ENCODE measurements around the gene ID4.
"Not testable (repeated sequence)": the region's sequence is repeated elsewhere in the genome, so short reads cannot be mapped to it uniquely, and the experiment has no call there.

ID4 gene

DNA sequence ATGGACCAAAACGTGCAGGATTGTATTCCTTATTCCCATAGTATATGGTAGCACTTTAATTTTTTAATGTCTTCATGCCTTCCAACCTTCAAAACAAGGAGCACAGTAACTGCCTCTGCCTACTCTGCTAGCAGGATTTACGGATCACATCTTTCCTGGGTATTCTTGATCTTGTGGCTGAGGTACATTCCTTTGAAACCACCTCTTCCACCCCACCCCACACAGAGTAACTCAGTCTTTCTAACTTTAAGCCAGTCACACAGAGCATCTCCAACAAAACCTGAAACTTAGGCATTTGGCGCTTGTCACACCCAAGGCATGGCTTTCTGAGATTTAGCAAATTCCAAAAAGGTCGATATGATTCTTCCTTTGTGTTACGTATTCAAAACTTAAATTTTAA is 2.3 kb upstream of the ID4 start:
- no peak for DNase-seq

DNA sequence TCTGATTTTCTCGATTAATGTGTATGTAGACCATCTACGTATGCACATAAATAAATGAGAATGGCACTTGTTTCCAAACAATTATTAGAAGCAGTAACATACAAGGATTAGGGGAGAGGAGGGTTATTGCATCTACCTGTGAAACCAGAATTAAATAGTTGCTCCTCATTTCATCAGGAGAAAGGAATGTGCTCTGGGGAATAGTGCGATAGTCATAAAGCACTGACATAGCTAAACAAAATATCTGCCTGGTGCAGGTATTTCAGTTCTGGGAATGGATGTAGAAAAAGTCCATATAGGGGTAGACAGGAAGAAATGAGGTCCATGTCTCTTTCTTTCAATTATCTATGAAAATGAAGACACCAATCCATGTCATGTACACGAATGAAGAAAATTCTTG is 1.6 kb upstream of the ID4 start:
- DNase-seq: no peak

DNA sequence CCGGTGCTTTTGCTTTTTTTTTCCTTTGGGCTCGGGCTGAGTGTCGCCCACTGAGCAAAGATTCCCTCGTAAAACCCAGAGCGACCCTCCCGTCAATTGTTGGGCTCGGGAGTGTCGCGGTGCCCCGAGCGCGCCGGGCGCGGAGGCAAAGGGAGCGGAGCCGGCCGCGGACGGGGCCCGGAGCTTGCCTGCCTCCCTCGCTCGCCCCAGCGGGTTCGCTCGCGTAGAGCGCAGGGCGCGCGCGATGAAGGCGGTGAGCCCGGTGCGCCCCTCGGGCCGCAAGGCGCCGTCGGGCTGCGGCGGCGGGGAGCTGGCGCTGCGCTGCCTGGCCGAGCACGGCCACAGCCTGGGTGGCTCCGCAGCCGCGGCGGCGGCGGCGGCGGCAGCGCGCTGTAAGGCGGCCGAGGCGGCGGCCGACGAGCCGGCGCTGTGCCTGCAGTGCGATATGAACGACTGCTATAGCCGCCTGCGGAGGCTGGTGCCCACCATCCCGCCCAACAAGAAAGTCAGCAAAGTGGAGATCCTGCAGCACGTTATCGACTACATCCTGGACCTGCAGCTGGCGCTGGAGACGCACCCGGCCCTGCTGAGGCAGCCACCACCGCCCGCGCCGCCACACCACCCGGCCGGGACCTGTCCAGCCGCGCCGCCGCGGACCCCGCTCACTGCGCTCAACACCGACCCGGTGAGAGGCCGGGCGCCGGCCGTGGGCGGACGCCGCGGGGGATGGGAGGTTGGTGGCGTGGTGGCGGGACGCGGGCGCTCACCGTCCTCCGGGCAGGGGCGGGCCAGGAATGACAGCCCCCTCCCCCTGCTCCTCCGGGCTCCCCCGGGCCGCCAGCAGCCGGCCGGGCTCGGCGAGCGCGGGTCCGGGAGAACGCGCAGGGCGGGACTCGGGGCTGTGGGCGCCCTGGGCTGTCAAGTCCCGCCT is 606 bp downstream of the ID4 start:
- no peak for DNase-seq

GRCh38 chr6:19838442-19839236 is 1.5 kb downstream of the ID4 start:
- peak; percentile 95 for DNase-seq

- no peak for DNase-seq
Observed at GRCh38 chr6:19839237-19839546, 2.0 kb downstream of the ID4 start.

GRCh38 chr6:19839788-19840187 is 2.6 kb downstream of the ID4 start:
- peak; percentile 64 for DNase-seq

DNA sequence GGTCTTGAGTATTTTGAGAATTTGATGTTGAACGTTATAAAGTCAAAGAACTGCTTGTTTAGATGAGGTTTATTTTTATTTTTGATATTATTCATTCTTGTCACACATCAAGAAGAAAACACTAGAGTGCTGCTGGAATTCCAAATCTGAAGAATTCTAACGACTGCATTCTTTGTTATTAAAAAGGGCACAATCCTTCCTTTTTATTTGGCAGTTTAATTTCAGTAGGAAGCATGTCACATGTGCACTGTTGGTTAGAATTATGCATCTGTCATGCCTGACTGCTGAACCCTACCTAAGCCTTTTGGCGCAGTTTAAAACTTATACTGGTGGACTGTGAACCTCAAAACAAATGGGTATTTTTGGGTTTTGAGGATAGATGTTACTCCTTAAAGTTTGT is 4.0 kb downstream of the ID4 start:
- no peak for DNase-seq

DNA sequence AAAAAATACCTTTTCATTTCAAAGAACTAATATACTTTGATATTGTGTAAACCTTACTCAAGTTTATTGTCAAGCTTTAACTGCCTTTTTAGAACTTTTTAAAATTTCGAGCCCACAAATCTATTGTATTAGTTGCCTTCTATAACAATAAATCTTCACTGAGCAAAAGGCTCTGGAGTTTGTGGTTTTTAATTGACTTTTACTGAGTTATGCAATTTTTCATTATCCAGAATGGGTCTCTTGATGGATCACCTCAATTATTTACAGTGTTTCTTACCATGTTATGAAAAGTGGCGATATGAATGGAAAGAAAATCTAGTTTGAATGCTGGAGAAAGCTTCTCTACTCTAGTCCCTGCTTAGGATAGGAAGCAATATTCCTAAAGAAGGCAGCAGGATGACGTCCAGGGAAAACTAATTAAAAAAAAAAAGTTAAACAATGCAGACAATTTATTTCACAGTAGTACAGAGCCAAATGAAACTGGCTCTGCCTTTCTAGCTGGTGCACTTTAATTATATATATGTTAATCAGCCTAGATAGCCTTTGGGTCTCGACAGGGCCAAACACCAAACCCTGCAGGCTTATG is 5.0 kb downstream of the ID4 start:
- no peak for DNase-seq

- DNase-seq: no peak
Observed at GRCh38 chr6:19844689-19845088, 7.5 kb downstream of the ID4 start.

DNA sequence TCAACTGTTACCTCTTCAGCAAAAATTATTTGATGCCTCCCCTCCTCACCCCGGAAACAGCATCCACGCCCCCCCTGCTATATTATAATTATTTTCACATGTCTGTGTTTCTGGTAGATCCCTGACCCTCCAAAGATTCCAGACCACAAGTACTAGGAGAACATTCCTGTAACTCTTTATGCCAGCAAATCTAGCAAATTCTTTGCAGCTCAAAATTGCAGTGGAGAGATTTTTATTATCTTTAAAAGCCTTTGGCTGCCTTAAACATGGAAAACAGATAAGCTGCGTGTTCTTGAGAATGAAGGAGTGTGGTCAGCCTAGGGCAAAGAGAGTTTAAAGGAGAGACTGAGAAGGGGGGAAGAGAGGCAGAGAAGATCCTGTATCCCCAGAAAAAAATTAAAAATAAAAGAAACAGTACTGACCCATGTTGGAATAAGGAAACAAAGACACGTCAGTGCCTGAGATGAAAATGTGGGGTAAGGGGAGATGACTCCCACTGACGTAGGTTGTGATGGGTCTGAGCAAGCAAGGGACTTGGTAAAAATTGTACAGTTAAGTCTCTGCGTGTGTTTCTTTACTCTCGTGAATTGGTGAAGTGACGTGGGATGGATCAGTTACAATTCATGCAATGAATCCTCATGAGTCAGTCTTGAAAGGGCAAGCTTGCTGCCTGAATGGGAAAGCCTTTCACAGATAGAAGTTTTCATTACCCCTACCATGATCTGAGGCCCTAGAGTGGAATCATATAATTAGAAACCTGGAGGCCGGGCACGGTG is 8.3 kb downstream of the ID4 start:
- no peak for DNase-seq

DNA sequence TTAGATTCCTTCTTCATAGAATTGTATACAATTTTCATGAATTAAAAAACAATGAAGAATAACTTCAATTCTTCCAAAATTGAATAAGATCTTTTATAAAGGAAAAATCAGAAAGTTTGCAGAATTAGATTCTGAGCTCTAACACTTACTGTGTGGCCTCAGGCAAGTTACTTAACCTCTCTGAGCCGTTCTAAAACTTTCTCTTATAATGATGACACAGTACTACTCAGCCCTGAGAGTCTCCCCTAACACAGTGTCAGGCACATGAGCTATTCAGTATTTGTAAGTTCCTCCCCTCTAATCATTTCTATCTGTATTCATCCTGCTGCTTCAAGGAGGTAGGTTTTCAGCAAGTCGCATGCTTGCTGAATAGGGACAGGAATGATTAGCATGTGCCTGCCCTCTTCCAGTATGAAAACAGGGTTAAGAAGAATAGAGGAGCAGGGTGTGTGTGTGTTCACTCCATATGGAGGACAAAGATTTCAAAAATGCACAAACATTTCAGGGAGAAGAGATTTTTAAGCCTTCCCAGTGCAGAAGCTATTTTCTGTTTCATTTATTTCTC is 11.4 kb downstream of the ID4 start:
- no peak for DNase-seq

DNA sequence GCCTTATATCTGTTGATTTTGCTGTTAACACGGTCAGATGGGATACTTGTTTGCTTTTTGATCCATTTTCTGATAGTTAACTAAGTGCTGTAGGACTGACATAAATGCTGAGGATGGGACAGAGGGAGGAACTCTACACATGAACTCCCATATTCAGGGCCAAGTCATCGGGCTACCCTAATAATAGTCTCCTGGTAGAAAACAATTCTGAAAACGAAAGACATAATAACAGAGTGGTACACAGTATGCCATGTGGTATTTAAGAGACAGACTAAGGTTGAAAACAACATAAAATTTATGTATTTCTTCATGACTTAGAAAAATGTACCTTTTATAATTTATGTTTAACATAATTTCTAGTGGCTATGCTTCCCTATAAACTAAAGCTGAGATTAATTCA is 12.0 kb downstream of the ID4 start:
- peak; percentile 83 for DNase-seq

DNA sequence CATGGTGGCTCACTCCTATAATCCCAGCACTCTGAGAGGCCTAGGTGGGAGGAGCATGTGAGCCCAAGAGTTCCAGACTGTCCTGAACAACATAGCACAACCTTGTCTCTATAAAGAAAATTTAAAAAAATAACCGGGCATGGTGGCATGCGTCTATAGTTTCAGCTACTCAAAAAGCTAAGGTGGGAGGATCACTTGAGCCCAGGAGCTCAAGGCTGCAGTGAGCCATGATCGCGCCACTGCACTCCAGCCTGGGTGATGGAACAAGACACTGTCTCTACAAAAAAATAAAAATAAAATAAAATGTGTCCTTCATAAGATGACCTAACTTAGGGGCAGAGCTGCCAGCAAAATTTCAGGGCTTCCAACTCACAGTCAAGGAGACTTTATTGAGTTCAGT is 12.6 kb downstream of the ID4 start:
- DNase-seq: peak; percentile 91

DNA sequence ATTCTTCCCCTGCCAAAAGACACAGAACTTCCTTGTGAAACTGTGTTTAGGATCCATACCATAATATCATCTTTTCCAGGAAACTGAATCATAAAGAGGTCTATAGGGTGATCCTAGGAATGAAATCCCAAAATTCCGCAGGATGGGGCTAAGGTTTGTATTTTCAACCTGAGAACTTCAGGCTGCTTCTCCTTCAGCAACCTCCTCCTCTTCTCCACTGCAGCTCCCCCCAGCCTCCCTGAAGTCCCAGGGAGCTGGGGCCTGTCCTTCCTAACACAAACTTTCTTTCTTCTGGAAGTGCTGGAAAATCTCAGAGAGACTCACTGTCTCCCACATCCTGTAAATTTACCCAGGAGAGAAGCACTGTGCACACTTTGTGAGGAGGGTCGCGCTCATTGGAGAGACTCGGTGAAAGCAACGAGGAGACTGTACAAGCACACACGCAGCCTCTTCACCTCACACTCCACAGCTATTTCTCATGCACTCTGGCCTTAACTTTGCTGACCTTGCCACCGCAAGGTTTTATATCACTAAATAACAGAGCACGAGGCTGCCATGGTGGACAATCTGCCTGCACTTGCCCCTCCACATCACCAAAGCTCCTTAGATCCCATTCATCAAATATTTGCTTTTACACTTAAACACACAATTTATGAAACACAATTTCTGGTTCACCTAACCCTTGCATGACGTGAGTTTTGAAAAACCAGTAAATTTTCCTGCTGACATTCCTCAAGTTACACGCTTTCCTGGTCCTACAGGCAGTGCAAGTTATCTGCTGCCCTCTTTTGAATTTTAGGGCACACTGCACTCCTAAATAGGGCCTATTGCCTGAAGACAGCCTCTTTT is 14.3 kb downstream of the ID4 start:
- DNase-seq: peak; percentile 97

DNA sequence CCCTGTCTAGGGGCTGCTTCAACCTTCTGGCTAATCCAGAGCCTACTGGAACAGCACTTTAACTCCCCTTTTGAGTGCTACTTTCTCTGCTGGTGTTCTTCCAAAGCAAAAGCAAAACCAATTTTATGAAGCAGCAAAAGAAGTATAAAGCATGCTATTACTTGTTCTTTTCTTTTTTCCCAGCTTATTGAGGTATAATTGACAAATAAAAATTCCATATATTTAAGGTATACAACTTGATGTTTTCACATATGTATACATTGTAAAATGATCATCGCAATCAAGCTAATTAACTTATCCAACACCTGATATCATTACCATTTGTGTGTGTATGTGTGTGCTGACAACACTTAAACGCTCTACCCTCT is 14.9 kb downstream of the ID4 start:
- DNase-seq: no peak

- DNase-seq: no peak
Observed at GRCh38 chr6:19852927-19853326, 15.8 kb downstream of the ID4 start.

DNA sequence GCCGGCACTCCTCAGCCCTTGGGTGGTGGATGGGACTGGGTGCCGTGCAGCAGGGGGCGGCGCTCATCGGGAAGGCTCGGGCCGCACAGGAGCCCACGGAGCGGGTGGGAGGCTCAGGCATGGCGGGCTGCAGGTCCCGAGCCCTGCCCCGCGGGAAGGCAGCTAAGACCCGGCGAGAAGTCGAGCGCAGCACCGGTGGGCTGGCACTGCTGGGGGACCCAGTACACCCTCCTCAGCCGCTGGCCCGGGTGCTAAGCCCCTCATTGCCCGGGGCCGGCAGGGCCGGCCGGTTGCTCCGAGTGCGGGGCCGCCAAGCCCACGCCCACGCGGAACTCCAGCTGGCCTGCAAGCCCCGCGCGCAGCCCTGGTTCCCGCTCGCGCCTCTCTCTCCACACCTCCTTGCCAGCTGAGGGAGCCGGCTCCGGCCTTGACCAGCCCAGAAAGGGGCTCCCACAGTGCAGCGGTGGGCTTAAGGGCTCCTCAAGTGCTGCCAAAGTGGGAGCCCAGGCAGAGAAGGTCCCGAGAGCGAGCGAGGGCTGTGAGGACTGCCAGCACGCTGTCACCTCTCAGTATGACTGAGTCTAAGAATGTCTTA is 17.3 kb downstream of the ID4 start:
- not testable (repeated sequence) for DNase-seq

DNA sequence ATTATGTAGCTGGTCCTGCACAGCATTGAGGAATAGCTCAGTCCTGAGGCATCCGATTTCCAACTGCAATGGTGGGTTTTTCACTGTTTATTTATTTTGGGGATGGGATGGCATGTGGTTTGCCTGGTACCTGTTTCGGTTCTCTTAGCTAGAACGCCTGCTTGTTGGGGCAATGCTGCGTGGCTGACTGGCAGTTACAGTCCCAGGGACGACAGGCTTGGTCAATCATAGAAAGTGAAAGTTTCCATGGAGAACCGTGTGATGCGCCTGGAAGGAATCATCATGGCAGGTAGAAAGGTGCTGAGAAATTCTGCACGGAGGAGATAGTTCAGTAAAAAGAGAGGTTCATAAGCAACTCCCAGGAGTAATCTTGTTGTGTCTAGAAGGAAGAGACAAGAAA is 18.4 kb downstream of the ID4 start:
- DNase-seq: no peak

- DNase-seq: no peak
Observed at GRCh38 chr6:19857139-19857538, 20.0 kb downstream of the ID4 start.

DNA sequence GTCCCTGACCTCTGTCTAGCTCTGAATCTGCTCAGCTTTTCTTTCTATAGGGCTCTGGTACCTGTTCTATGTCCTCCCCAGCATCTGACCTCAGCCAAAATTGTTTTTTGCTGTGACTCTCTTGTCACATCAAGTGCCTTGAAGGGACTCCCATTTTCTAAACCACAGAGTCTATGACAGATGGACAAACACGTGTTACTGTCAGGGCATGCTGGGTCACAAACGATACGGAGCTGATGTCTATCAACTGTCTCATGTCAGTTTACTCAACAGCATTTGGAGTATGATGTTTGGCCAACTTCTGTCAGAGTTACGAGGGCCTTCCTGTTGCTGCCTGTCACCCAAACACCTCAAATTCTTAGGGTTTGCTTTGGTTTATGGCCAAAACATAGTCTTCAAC is 20.5 kb downstream of the ID4 start:
- no peak for DNase-seq

DNA sequence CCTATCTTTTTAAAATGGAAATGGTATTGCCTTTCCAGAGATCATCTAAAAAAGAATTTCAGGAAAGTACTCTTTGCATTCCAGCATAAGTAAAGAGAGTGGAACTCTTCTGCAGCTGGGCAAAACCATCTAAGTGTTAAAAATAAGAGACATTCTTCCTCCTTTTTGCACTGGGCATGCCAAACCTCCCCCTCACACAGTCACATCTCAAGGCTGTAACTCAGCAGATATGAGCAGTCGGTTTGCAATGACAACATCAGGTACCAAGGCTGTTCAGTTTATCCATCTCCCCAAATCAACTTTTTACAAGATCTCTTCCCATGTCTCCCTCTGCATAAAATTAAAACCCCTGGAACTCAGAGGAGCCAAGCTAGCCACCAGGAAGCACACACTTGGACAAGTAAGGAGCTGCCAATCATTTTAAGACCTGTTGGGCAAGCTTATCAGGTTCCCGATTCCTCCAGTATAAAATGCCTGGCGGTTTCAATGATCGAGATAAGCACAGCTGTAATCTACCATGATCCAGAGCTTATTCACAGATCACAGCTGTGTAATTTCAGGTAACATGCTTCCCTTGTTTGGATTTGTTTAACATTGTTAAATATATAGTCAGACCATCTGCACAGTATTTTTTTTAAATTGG is 23.2 kb downstream of the ID4 start:
- peak; percentile 90 for DNase-seq

Data from NCI-H2029 treated with DMSO at 0.1 percent for 48 hours (cell line).